BLaER1 (cell line): Measurements from ENCODE around the gene SPINDOC.

Source experiments
- H3K27ac ChIP-seq: shearing (Covaris generic); formaldehyde crosslinking; 2 replicates; pipeline ENCODE4 v1.8.1; 2022
- H3K27me3 ChIP-seq: shearing (Covaris generic); formaldehyde crosslinking; 2 replicates; pipeline ENCODE4 v1.8.1; 2022
- H3K36me3 ChIP-seq: shearing (Covaris generic); formaldehyde crosslinking; 2 replicates; pipeline ENCODE4 v1.8.1; 2022
- H3K4me1 ChIP-seq: shearing (Covaris generic); formaldehyde crosslinking; 2 replicates; pipeline ENCODE4 v1.8.1; 2022
- H3K4me2 ChIP-seq: shearing (Covaris generic); formaldehyde crosslinking; 2 replicates; pipeline ENCODE4 v1.8.1; 2022
- H3K4me3 ChIP-seq: shearing (Covaris generic); formaldehyde crosslinking; 2 replicates; pipeline ENCODE4 v1.8.1; 2022
- H3K9ac ChIP-seq: shearing (Covaris generic); formaldehyde crosslinking; 2 replicates; pipeline ENCODE4 v1.8.1; 2022
- H3K9me3 ChIP-seq: shearing (Covaris generic); formaldehyde crosslinking; 2 replicates; pipeline ENCODE4 v1.8.1; 2022
- H4K20me1 ChIP-seq: shearing (Covaris generic); formaldehyde crosslinking; 2 replicates; pipeline ENCODE4 v1.8.1; 2022
- Cebpa-rat ChIP-seq: shearing (Covaris generic); IDR thresholded peaks from 2 replicates; pipeline ENCODE4 v1.8.1; 2022

SPINDOC gene

DNA sequence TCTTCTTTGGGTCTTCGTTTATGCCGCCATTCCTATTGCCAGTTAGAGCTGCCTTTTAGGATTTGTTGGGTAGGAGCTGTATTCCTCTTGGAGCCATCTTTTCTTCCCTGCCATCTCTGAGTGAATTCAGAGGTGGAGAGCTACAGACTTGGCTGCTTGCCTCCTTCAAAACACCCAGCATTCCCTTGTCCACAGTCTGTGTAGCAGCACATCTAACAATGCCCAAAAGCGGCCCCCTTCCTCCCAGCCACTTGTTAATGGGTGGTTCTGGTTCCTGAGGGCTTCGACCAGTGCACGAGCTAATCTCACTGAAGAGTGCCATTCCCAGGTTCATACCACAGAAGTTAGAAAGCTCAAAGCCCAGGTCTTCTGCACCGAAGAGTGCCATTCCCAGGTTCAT lies 63.4 kb downstream of the SPINDOC start:
- Histone ChIP-seq H4K20me1 (peaks cover 99% of the 10 kb centered on the region), H3K4me1 (peaks cover 53% of the 10 kb centered on the region), H3K36me3 (peaks cover 65% of the 10 kb centered on the region), H3K4me3 (no peak overlapping the region), H3K9me3 (no peaks in the 10 kb centered on the region), H3K27ac (no peak overlapping the region), H3K9ac (no peak overlapping the region), H3K27me3 (no peaks in the 10 kb centered on the region), H3K4me2 (no peak overlapping the region)
- no peak for TF ChIP-seq Cebpa-rat
